Embryonic facial prominence (tissue), 1 donor: Measurements from ENCODE around the gene H6PD.

ENCODE experiments used
- DNase-seq: peaks from one replicate; pipeline ENCODE4 v3.0.0-alpha.2; 2016; ENCODE audit errors: extremely low spot score

The H6PD gene

GRCh38 chr1:9256332-9256731 is 21.8 kb downstream of the H6PD start:
- DNase-seq, result no peak

GRCh38 chr1:9257851-9258250 is 23.3 kb downstream of the H6PD start:
- DNase-seq, result no peak

- no peak for DNase-seq
Measured at GRCh38 chr1:9258629-9259028, 24.1 kb downstream of the H6PD start.

GRCh38 chr1:9260059-9260766 is 25.6 kb downstream of the H6PD start:
- DNase-seq, result no peak

- no peak for DNase-seq
Measured at GRCh38 chr1:9261496-9261895, 26.9 kb downstream of the H6PD start.

GRCh38 chr1:9262096-9262986 is 27.8 kb downstream of the H6PD start:
- no peak for DNase-seq

GRCh38 chr1:9263276-9263855 is 28.8 kb downstream of the H6PD start:
- DNase-seq, result no peak

- no peak for DNase-seq
Measured at GRCh38 chr1:9263984-9264872, 29.7 kb downstream of the H6PD start.

- no peak for DNase-seq
Measured at GRCh38 chr1:9265037-9265436, 30.5 kb downstream of the H6PD start.

- DNase-seq, result no peak
Measured at GRCh38 chr1:9265968-9266367, 31.4 kb downstream of the H6PD start.

GRCh38 chr1:9267352-9267686 is 32.7 kb downstream of the H6PD start:
- no peak for DNase-seq

GRCh38 chr1:9267827-9268581 is 33.4 kb downstream of the H6PD start:
- DNase-seq, result no peak

GRCh38 chr1:9269078-9269501 is 34.5 kb downstream of the H6PD start:
- no peak for DNase-seq

GRCh38 chr1:9269721-9270120 is 35.1 kb downstream of the H6PD start:
- no peak for DNase-seq

GRCh38 chr1:9270290-9270883 is 35.8 kb downstream of the H6PD start:
- DNase-seq, result no peak

GRCh38 chr1:9271283-9271682 is 36.7 kb downstream of the H6PD start:
- DNase-seq, result no peak

- no peak for DNase-seq
Measured at GRCh38 chr1:9271861-9272595, 37.5 kb downstream of the H6PD start.

- no peak for DNase-seq
Measured at GRCh38 chr1:9273177-9273576, 38.6 kb downstream of the H6PD start.

GRCh38 chr1:9275161-9275560 is 40.6 kb downstream of the H6PD start:
- DNase-seq, result no peak

GRCh38 chr1:9275567-9276034 is 41.0 kb downstream of the H6PD start:
- no peak for DNase-seq
